Central memory CD8-positive, alpha-beta T cell (primary cell): ENCODE results near the gene ZNHIT1.

Experiments used
- ATAC-seq: fragments of 150-1000 bp; cut with Tn5 transposase; replicated peaks from 2 replicates; pipeline ENCODE4 v1.10.0; 2022; ENCODE audit warnings: mild to moderate bottlenecking, moderate FRiP score, moderate number of reproducible peaks; ENCODE audit not compliant: poor library complexity, severe bottlenecking; ENCODE audit errors: extremely low read depth
- DNase-seq, 2 donors: peaks; one replicate each; pipeline ENCODE4 v3.0.0; 2021; ENCODE audit warnings: low spot score in 2 of 2
- H3K27ac Mint-ChIP-seq: one replicate; pipeline ENCODE4 v1.8.0; 2022; ENCODE audit warnings: low read depth, mild to moderate bottlenecking, moderate library complexity, mixed read lengths
- H3K27me3 Mint-ChIP-seq: one replicate; pipeline ENCODE4 v1.8.0; 2022; ENCODE audit warnings: mixed read lengths
- H3K36me3 Mint-ChIP-seq: one replicate; pipeline ENCODE4 v1.8.0; 2022; ENCODE audit warnings: mild to moderate bottlenecking, moderate library complexity, mixed read lengths; ENCODE audit not compliant: insufficient read depth
- H3K4me1 Mint-ChIP-seq: one replicate; pipeline ENCODE4 v1.8.0; 2022; ENCODE audit warnings: mixed read lengths
- H3K4me3 Mint-ChIP-seq: one replicate; pipeline ENCODE4 v1.8.0; 2022; ENCODE audit warnings: mild to moderate bottlenecking, moderate library complexity, mixed read lengths
- H3K9me3 Mint-ChIP-seq: one replicate; pipeline ENCODE4 v1.8.0; 2022; ENCODE audit warnings: mixed read lengths

The ZNHIT1 gene

DNA sequence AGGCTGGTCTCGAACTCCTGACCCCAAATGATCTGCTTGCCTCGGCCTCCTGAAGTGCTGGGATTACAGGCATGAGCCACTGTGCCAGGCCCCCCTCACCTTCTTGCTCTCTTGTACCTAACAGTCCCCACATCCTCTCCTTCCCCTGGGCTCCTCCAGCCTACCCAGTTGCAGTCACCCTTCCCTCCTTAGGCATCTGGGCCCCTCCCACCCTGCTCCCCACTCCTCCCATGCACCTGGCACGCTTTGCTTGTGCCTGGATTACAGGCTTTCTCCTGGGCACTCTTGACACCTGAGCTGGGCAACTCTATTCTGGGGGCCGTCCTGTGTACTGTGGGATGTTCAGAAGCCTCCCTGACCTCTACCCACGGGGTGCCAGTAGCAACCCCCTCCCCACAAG lies 16.7 kb downstream of the ZNHIT1 start:
- no peaks in the 10 kb centered on the region for H3K27me3 Mint-ChIP-seq
- H3K4me3 Mint-ChIP-seq: no peak overlapping the region
- H3K27ac Mint-ChIP-seq: no peak overlapping the region
- DNase-seq: no peak
- peaks cover 7% of the 10 kb centered on the region for H3K36me3 Mint-ChIP-seq
- H3K9me3 Mint-ChIP-seq: no peaks in the 10 kb centered on the region
- ATAC-seq: no peak
- H3K4me1 Mint-ChIP-seq: peaks cover 7% of the 10 kb centered on the region

DNA sequence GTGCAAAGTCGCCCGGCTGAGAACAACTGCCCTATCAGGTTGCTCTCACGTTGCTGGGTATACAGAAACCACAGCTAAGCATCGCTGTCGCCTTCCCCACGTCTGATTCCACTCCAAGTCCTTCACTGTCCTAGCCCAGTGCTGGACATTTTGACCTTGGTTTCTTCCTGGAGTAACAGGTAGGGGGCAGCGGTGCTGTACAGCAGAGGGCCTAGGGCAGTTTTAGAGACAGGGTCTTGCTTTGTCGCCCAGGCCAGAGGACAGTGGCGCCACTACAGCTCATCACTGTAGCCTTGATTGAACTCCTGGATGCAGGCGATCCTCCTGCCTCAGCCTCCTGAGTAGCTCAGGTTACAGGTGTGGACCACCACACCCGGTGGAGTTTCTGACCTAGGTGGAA lies 17.1 kb downstream of the ZNHIT1 start:
- DNase-seq (no peak), ATAC-seq (no peak)
- H3K27me3 Mint-ChIP-seq: no peaks in the 10 kb centered on the region
- peaks cover 7% of the 10 kb centered on the region for H3K4me1 Mint-ChIP-seq
- no peak overlapping the region for H3K27ac Mint-ChIP-seq
- H3K9me3 Mint-ChIP-seq: no peaks in the 10 kb centered on the region
- H3K36me3 Mint-ChIP-seq: peaks cover 7% of the 10 kb centered on the region
- no peak overlapping the region for H3K4me3 Mint-ChIP-seq

DNA sequence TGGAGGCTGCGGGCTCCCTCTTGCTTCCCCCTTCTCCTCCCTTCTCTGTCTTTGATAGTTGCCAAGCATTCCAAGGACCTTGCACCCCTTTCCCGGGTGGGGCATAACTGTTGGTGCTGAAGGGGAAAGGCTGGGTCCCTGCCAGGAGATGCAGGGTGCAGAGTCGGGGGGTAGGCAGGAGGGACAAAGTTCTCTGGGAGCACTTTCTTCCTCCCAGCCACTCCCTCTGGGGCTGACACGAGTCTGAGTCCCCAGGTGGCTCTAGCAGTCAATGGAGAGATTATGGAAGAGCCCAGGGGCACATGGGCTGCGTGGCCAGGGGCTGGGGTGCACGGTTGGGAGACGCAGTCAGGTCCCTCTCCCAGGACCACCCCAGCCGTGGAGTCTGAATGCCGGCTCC lies 17.6 kb downstream of the ZNHIT1 start:
- Mint-ChIP-seq H3K4me3 (no peak overlapping the region), H3K9me3 (no peaks in the 10 kb centered on the region), H3K27me3 (no peaks in the 10 kb centered on the region), H3K4me1 (peaks cover 4% of the 10 kb centered on the region), H3K36me3 (peaks cover 7% of the 10 kb centered on the region), H3K27ac (no peak overlapping the region)
- ATAC-seq (no peak), DNase-seq (no peak)

DNA sequence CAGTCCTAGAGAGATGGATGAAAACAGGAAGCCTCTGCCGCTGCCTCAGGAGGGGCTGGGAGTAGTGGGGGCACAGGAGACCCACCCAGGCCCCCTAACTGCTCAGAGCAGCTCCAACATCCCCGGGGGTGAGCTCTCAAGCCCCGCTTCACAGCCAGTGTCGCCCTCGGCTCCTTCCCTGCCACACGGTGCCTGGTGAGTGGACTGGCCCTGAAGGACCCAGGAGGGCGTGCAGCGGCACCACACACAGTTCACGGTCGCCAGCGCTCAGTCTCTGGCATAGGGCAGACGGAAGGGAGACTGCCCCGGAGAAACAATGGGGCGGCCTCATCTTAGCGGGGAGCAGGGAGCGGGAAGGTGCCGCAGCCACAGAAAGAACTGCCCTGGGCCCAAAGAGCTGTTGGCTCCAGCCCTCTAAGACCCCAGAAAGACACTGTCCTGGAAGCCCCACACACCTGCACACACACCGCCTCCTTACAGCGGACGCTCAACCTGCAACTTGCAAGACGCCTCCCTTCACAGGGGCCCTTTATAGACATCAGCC lies 18.4 kb downstream of the ZNHIT1 start:
- H3K27ac Mint-ChIP-seq: no peak overlapping the region

DNA sequence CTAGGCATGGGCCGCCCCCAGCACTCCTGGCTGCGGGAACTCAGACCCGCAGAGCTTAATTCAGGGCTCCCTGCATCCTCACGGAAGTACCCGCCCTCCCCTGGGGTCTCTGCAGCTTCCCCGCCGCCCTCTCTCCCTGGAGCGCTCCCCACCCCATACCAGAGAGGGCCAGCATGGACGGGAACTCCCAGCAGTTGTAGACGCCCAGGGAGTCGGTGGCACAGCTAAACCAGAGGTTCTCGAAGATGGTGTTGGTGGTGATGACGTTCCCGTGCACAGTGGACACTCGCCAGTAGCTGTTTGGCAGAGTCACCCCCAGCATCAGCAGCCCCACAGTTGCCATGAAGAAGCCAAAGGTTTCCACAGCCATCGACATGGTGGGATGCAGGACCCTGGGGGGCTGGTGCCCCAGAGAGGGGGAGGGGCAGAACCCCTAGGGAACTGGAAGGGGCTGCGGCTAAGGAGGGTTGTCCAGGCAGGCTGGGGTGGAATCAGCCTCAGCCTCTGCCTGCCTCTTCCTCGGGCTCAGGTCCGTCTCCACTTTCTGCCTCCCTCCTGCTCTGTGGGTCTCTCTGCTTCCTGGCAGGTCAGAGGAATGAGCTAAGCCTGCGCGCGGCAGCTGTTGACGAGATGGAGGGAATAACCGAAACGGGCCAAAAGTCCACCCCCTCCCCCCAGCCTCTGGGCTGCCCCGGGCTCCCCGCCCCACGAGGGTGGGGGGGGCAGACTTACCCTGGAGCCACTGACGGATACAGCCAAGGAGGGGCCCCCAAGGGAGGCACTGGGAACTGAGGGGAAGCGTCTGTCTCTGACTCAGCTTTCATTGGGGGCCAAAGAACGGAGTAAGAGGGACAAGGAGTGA lies 19.5 kb downstream of the ZNHIT1 start, which contains the start of gene CLDN15:
Gene CLDN15, minus strand, starts transcription at position 597 of the 862 bp plus-strand sequence. Its CDS starts 221 bp downstream, at position 376.
- peaks cover 5% of the 10 kb centered on the region for H3K36me3 Mint-ChIP-seq
- DNase-seq (no peak), ATAC-seq (no peak)
- H3K27ac Mint-ChIP-seq: peak within 1 kb of the TSS; percentile 41
- H3K4me1 Mint-ChIP-seq: no peaks in the 10 kb centered on the region
- H3K9me3 Mint-ChIP-seq: no peaks in the 10 kb centered on the region
- H3K27me3 Mint-ChIP-seq: no peaks in the 10 kb centered on the region
- no peak within 1 kb of the TSS for H3K4me3 Mint-ChIP-seq

More for the DNA sequence above, 18.4 kb downstream of the ZNHIT1 start:
- H3K9me3 Mint-ChIP-seq: no peaks in the 10 kb centered on the region
- DNase-seq: no peak
- H3K36me3 Mint-ChIP-seq: peaks cover 9% of the 10 kb centered on the region
- no peak overlapping the region for H3K4me3 Mint-ChIP-seq
- H3K27me3 Mint-ChIP-seq: no peaks in the 10 kb centered on the region
- H3K4me1 Mint-ChIP-seq: no peaks in the 10 kb centered on the region
- ATAC-seq: no peak

DNA sequence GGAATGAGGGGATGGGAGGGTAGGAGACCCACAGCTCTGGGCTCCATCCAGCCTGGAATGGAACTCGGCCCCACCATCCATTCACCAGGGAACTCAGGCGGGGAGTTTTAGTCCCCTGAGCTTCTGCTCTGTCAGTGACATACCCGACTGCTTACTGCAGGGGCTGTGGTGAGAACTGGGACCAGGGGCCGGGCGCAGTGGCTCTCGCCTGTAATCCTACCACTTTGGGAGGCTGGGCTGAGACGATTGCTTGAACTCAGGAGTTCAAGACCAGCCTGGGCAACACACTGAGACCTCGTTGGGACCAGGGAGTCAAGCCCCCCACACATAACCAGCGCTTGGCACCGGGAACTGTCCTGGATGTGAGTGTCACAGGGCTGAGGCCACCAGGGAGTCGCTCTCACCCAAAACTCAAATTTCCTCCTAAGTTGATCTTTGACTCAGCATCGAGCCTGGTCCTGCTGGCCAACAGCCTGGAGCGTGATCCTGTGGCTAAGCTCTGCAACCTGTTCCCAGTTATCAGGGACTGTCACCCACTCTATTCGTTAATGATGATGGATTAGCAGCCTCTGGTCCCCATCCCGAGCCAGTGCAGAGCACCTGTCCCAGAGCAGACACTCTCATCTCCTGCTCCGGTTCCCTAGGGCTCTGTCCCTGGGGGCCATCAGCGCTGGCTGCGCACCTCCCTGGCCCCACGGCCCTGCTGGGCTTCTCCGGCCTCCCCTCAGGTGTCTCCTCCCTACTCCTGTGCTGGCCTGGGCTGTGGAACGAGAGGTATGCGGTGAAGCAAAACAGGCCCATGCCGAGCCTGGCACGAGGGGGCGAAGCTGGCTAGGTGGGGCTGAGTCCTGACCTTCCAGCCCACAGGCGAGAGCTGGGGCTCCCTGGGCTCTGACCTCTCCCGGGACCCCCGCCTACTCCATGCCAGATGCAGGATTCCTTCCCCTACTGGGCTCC lies 20.5 kb downstream of the ZNHIT1 start:
- Mint-ChIP-seq H3K4me1 (peaks cover under 1% of the 10 kb centered on the region), H3K27ac (peak overlapping the region; percentile 41), H3K9me3 (no peaks in the 10 kb centered on the region), H3K27me3 (no peaks in the 10 kb centered on the region), H3K4me3 (no peak overlapping the region), H3K36me3 (peaks cover 6% of the 10 kb centered on the region)
- ATAC-seq: no peak
- DNase-seq: no peak

DNA sequence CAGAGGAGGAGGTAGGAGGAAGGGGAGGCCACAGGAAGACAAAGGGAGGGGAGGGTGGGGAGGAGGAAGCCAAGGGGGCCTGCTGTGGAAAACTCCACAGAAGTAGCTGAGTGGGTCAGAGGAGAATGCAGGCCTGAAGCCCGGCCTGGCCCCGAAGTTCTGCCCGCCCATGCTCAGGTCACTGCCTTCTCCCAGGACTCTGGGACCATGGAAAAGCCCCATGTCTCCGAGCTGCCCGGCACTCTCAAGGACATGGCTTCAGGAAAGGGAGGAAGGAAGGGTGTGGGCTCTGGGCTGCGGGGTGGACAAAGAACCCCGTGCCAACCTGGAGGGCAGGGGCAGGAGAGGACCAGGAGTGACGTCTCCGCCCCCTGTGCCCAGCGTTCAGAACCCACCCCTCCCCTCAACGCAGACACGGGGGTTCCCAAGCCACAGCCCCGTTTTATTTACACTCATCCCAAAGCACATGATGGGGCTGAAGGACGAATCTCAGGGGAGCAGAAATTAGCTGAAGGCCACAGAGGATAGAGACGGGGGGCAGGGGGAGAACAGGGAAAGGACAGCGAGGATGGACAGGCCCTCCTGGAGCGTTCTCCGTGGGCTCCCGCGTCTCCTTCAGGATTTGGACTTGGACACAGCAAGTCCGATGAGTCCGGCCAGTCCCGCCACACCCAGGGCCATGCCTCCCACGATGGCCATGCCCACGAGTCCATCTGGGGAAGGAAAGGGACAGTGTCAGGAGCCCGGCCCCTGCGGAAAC lies 21.4 kb downstream of the ZNHIT1 start:
- peaks cover 10% of the 10 kb centered on the region for H3K36me3 Mint-ChIP-seq
- H3K27me3 Mint-ChIP-seq: no peaks in the 10 kb centered on the region
- H3K4me3 Mint-ChIP-seq: no peak overlapping the region
- peaks cover 5% of the 10 kb centered on the region for H3K4me1 Mint-ChIP-seq
- no peak overlapping the region for H3K27ac Mint-ChIP-seq
- DNase-seq (no peak), ATAC-seq (no peak)
- H3K9me3 Mint-ChIP-seq: no peaks in the 10 kb centered on the region

DNA sequence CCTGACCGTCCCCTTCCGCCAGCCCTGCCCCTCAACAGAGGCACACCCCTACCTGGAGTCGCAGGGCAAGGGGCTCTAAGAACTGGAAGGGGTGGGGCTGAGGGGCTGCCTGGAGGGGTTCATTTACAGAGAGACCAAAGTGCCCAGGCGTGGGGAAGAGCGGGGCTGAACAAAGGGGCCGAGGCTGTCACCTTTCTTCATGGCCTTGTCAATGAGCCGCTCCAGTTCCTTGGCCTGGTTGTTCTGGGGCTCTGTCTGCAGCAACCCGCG lies 21.9 kb downstream of the ZNHIT1 start:
- Mint-ChIP-seq H3K36me3 (peaks cover 15% of the 10 kb centered on the region), H3K9me3 (no peaks in the 10 kb centered on the region), H3K4me1 (peaks cover 10% of the 10 kb centered on the region), H3K4me3 (no peak overlapping the region), H3K27me3 (no peaks in the 10 kb centered on the region), H3K27ac (no peak overlapping the region)
- DNase-seq (no peak), ATAC-seq (no peak)

DNA sequence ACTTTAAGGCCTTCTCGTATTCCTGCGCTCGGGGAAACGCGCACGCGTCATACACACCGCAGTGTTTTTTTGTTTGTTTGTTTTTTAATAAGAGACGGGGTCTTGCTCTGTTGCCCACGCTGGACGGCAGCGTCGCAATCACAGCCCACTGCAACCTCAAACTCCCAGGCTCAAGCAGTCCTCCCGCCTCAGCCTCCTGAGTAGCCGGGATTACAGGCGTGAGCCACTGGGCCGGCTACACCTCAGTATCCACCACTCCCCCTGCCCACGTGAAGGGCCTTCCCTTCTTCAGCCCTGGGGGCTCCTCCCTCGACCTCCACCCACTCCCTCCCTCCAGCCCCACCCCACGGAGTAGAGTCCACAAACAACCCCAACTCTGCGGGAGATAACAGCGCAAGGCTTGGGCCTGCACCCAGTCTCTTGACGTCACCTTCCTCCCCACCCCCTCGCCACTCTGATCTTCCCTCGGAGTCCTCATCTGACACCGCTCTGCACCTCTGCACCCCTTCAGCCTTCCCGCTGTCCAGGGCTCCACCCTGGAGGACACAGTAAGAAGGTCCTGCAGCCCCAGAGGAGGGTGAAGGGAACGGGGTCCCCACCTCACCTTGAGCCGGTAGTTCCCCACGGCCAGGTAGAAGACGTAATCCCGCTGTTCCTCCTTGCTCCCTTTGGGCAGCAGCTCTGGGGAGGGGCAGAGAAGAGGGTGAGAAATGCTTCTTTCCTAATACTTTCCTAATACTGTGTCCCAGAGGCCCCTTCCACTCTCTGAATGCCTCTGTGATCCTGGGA lies 22.5 kb downstream of the ZNHIT1 start:
- H3K27ac Mint-ChIP-seq: no peak overlapping the region
- H3K36me3 Mint-ChIP-seq: peaks cover 18% of the 10 kb centered on the region

DNA sequence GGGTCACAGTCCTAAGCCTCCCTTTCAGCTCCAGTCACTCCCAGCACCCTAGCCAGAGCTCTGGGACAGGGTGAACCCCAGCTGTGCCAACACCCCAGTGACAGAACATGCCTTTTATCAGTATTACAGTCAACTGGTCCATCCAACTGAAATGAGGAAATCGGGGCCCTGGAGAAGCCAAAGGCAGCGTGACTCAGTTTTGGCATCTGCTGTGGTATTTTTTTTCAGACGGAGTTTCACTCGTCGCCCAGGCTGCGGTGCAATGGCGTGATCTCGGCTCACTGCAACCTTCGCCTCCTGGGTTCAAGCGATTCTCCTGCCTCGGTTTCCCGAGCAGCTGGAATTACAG lies 23.0 kb downstream of the ZNHIT1 start:
- H3K4me3 Mint-ChIP-seq: no peak overlapping the region
- H3K27me3 Mint-ChIP-seq: no peaks in the 10 kb centered on the region
- ATAC-seq (no peak), DNase-seq (no peak)
- no peaks in the 10 kb centered on the region for H3K9me3 Mint-ChIP-seq
- H3K36me3 Mint-ChIP-seq: peaks cover 18% of the 10 kb centered on the region
- peaks cover 15% of the 10 kb centered on the region for H3K4me1 Mint-ChIP-seq
- no peak overlapping the region for H3K27ac Mint-ChIP-seq

More for the DNA sequence above, 22.5 kb downstream of the ZNHIT1 start:
- Mint-ChIP-seq H3K4me3 (no peak overlapping the region), H3K9me3 (no peaks in the 10 kb centered on the region), H3K4me1 (peaks cover 15% of the 10 kb centered on the region), H3K27me3 (no peaks in the 10 kb centered on the region)
- no peak for ATAC-seq
- no peak for DNase-seq

DNA sequence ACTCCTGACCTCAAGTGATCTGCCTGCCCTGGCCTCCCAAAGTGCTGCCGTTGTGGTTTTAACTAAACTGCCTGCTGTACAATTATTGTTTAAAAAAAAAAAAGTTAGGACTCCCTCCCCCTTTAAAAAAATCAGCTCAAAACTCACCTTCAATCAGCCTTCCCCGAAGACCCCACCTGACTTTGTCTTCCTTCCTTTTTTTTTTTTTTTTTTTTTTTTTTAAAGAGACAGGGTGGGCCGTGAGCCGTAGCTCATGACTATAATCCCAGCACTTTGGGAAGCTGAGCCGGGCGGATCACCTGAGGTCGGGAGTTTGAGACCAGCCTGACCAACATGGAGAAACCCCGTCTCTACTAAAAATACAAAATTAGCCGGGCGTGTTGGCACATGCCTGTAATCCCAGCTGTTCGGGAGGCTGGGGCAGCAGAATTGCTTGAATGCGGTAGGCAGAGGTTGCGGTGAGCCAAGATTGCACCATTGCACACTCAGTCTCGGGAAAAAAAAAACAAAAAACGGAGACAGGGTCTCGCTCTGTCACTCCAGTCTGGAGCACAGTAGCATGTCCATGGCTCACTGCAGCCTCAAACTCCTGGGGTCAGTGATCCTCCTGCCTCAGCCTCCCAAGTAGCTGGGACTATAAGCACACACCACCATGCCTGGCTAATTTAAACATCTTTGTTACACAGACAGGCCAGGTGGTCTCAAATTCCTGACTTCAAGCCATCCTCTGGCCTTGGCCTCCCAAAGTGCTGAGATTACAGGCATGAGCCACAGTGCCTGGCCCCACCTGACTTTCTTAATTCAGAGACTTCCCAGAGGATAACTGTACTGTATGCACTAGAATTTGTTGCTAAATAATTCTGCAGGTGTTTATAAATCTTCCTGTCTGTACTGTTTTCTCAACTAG lies 23.7 kb downstream of the ZNHIT1 start:
- H3K9me3 Mint-ChIP-seq: no peaks in the 10 kb centered on the region

More for the DNA sequence above, 23.7 kb downstream of the ZNHIT1 start:
- Mint-ChIP-seq H3K27me3 (no peaks in the 10 kb centered on the region), H3K4me3 (no peak overlapping the region), H3K4me1 (peaks cover 15% of the 10 kb centered on the region), H3K36me3 (peaks cover 16% of the 10 kb centered on the region), H3K27ac (no peak overlapping the region)
- ATAC-seq: no peak
- no peak for DNase-seq
